Transverse colon (tissue), 4 donors: ENCODE results near the gene PAPSS1.

ENCODE experiments used
- CTCF ChIP-seq, 5 experiments: fragments of 200-600 bp in 3 of 5; fragments of 450-650 bp in 2 of 5; sonication (generic) in 3 of 5; IDR thresholded peaks; 1 replicate in 2 of 5; 2 replicates in 3 of 5; pipeline ENCODE4 v1.5.1; 2016 to 2017; ENCODE audit warnings: antibody characterized with exemption in 5 of 5, inconsistent platforms in 3 of 5, mild to moderate bottlenecking in 2 of 5, moderate library complexity in 1 of 5
- POLR2A ChIP-seq: fragments of 450-650 bp; IDR thresholded peaks from one replicate; pipeline ENCODE4 v1.6.1; 2016; ENCODE audit warnings: antibody characterized with exemption, mild to moderate bottlenecking, moderate library complexity
- POLR2AphosphoS5 ChIP-seq, 3 donors: sonication (generic); formaldehyde crosslinking; IDR thresholded peaks; one replicate each; pipeline ENCODE4 v1.6.1; 2016; ENCODE audit warnings: antibody characterized with exemption in 3 of 3

GRCh38 chr4:107564326-107564725 lies 155.7 kb downstream of the PAPSS1 start:
- no peak for TF ChIP-seq CTCF (IDR thresholded peaks at IDR 0.05)
- TF ChIP-seq POLR2AphosphoS5 (IDR thresholded peaks at IDR 0.05), result no peak
- TF ChIP-seq POLR2A, result no peak
